ENCODE measurements around the gene MYBPC3.

The MYBPC3 gene

DNA sequence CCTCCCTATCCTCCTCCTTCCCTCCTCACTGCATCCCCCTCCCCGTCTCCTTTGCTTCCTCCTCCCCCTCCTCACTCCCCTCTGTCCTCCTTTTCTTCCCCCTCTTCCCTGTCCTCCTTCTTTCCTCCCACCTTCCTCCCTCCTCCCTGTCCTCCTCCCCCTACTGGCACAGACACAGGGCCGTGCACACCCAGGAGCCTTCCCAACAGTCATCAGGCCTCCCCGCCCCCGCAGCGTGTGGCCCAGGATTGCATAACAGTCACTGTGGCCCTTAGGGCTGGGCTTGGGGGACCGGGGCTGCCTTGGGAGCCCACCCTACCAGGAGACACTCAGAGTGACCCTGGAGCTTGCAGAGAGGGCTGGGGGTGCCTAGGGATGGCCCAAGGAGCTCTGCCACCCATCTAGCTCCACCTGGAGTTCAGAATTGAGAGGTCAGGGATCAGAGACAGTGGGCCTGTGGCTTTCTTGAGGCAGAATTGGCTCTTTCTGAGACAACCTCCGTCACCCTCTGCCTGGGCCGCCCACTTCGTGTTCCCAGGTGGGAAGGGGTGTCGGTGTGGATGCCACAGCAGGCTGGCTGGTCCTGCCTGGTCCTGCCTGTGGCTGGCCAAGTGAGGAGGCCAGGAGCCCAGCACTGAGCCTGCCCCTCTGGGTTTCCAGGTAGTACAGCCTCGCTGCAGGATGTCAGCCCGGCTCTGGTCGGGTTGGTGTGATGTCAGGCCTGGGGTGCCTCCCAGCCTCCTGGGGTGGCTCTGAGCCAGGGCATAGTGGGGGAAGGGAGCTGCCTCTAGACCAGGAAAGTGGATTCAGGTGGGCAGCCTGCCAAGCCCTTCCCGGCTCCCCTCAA lies 24.2 kb upstream of the MYBPC3 start:
- no peak for TF ChIP-seq GATA2 (IDR thresholded peaks at IDR 0.05; ENCODE audit: low read depth, low read length)
- TF ChIP-seq GATA3 (IDR thresholded peaks at IDR 0.05; ENCODE audit: low read depth, low read length), result no peak

DNA sequence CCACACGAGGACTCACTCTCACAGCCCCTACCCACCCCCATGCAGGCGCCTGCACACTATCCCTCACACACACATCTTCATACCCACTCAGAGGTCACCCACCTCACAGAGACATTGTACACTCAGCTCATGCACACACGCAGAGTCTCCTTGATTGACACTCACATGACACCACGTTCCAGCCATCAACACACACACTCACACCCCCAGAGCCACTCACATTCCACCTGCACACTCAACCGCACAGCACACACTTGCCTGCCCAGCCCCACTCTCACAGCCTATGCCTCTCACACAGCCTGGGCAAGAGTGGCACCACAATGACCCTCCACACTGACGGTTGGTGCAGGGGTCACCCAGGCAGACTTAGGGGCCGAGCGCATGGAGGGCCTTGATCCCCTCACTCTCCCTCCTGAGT lies 23.6 kb upstream of the MYBPC3 start:
- TF ChIP-seq GATA3 (IDR thresholded peaks at IDR 0.05; ENCODE audit: low read depth, low read length), result no peak
- TF ChIP-seq GATA2 (IDR thresholded peaks at IDR 0.05; ENCODE audit: low read depth, low read length), result no peak

DNA sequence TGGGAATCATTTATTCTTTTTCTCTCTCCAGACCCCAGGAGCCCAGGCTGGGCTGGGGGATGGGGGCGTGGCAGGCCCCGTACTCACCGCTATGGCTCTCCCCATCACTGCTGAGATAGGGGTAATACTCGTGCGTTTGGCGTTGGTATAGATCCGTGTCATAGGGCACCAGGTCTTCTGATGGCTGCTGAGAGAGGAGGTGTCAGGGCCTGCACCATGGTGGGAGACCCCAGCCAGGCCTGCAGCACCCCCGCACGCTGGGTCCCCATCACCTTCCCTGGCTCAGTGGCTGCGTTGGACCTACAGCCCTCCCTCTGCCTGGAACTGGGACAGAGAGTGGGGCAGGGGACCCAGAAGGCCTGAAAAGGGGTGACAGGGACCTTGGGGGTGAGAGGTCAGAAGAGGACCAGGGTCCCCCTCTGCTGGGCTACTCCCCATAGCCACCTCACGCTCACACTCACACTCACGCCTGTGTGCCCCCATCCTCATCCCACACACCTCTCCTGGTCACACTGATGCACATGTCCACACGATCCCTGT lies 23.1 kb upstream of the MYBPC3 start:
- no peak for TF ChIP-seq GATA3 (IDR thresholded peaks at IDR 0.05; ENCODE audit: low read depth, low read length)
- TF ChIP-seq GATA2 (IDR thresholded peaks at IDR 0.05; ENCODE audit: low read depth, low read length), result no peak

DNA sequence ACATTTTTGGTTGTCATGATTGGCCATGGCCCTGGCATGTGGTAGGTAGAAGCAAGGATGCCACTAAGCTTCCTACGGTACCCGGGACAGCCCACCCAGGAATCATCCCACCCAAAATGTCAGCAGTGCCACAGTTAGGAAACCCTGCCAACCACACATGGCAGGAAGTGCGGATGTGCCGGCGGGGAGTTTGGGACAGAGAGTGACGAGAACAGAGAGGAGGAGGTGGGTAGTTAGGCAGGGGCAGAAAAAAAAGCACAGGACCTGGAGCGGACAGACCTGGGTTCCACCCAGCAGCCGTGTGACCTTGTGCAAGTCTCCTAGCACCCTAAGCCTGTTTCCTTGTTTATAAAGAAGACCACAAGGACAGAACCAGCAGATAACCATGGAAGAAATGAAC lies 22.5 kb upstream of the MYBPC3 start:
- no peak for TF ChIP-seq GATA3 (IDR thresholded peaks at IDR 0.05; ENCODE audit: low read depth, low read length)
- TF ChIP-seq GATA2 (IDR thresholded peaks at IDR 0.05; ENCODE audit: low read depth, low read length), result no peak

DNA sequence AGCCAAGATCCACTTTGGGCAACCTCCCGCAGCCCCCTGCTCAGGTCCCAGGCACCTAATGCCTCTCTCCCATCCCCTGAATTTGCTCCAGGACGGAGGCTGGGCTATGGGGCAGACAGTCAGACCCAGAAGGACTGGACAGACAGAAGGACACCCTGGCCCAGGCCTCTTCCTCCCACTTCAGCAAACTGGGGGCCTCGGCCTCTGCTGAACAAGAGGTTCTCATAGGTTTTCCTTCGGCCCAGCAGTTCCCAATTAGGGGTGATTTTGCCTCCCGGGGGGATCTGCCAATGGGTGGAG lies 22.2 kb upstream of the MYBPC3 start:
- TF ChIP-seq GATA3 (IDR thresholded peaks at IDR 0.05; ENCODE audit: low read depth, low read length) (no peak), GATA2 (IDR thresholded peaks at IDR 0.05; ENCODE audit: low read depth, low read length) (no peak)

DNA sequence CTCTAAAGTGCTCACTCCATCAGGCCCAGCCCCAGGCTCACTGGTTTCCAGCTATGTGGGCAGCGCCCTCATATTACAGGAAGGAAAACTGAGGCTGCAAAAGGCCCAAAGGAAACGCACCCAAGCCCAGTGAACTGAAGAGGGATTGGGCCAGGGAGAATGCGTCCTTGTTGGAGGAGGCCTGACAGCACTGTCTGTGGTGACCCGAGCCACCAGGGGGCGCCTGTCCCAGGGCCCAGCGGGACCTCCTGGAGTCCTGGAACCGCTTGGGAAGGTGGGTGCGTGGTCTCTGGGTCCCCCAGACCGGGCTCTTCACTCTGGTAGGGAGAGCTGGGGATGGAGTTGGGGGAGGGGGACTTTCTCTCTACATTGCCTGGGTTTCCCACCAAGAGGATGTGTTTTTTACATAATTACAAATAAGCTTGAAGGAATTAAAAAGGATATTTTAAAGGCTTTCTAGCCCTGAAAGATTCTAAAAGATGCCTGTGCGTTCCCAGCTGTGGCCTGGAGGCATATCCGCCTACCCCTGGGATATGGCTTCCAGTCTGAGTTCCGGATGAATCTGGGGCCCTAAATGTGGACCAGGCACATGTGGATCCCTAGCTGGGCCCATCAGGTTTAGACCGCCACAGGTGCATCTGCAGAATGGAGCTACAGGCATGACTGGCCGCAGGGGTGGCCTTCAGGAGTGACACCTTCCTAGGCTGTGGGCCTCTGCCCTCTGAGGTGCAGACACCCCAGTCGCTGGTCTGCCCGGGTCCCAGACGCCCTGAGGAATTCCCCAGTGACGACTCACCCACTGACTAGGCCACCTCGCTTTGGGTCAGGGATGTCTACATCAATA lies 21.6 kb upstream of the MYBPC3 start:
- no peak for TF ChIP-seq GATA2 (IDR thresholded peaks at IDR 0.05; ENCODE audit: low read depth, low read length)
- TF ChIP-seq GATA3 (IDR thresholded peaks at IDR 0.05; ENCODE audit: low read depth, low read length), result no peak

DNA sequence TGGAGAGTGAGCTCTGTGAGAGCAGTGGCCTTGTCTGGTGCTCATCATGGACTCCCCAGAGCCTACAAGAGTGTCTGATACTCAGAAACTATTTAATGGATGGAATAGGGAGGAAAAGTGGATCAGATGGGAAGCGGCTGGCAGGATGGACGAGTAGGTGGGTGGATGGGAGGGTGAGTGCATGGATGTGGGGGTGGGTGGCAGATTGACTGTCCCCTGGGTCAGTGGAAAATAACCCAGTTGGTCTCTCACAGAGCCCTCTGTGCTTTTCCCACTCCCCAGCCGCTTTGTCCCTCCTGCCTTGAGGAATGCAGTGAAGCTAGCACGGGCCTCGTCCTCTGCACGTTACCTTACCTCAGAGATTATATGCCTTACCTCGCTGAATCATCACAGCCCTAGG lies 19.9 kb upstream of the MYBPC3 start:
- TF ChIP-seq GATA3 (IDR thresholded peaks at IDR 0.05; ENCODE audit: low read depth, low read length) (no peak), GATA2 (IDR thresholded peaks at IDR 0.05; ENCODE audit: low read depth, low read length) (no peak)

DNA sequence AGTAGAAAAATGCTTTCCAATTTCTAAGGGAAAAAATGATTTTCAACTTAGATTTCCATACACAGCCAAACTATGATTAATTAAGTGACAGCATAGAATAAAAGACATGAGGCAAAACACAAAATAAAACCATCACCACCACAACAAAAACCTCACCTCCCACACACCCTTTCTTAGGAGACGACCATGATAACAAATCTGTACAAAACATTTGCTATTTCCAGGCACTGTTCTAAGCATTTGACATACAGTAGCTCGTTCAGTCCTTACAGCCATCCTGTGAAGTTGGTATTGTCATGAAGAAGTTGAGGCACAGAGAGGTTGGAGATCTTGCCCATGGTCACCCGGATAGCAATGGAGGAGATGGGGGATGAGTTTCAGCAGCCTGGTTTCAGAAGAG lies 17.2 kb upstream of the MYBPC3 start:
- TF ChIP-seq GATA3 (IDR thresholded peaks at IDR 0.05; ENCODE audit: low read depth, low read length), result no peak
- TF ChIP-seq GATA2 (IDR thresholded peaks at IDR 0.05; ENCODE audit: low read depth, low read length), result no peak

DNA sequence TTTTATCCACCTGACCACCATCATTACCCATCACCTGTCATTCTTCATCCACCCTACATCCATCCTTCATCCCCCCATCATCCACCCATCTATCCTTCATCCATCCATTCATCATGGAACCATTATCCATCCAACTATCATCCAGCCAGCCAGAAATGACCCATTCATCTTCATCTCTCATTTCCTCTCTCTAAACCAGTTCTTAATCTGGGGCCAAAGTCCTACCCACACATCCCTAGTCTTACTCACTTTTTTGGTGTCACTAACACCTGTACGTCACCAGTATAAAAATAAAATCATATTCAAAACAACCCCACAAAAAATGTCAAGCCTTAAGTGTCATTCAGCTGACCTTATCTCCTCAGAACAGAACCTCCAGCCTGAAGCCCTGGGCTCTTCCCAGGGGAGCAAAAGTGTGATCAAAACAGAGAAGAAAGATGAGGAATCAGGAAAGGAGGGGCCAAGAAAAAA lies 13.6 kb upstream of the MYBPC3 start:
- TF ChIP-seq GATA2 (IDR thresholded peaks at IDR 0.05; ENCODE audit: low read depth, low read length) (no peak), GATA3 (IDR thresholded peaks at IDR 0.05; ENCODE audit: low read depth, low read length) (no peak)

DNA sequence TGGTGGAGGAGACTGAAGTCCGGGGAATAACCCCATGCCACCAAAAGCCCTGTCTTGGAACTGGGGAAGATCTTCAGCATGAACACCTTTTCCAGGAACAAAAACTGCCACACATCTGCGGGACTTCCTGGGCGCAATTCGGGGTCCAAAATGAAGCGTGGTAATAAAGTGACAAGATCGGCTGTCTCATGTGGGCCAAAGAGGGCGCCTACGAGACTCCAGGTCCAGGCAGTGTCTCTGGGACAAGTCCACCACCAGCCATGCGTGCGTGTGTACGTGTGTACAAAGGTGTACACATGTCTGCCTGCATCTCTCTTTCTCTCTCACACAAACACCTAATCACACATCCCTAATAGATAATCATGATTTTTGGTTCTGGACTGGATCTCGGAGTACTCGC lies 8.9 kb upstream of the MYBPC3 start:
- TF ChIP-seq GATA3 (IDR thresholded peaks at IDR 0.05; ENCODE audit: low read depth, low read length), result no peak
- no peak for TF ChIP-seq GATA2 (IDR thresholded peaks at IDR 0.05; ENCODE audit: low read depth, low read length)

DNA sequence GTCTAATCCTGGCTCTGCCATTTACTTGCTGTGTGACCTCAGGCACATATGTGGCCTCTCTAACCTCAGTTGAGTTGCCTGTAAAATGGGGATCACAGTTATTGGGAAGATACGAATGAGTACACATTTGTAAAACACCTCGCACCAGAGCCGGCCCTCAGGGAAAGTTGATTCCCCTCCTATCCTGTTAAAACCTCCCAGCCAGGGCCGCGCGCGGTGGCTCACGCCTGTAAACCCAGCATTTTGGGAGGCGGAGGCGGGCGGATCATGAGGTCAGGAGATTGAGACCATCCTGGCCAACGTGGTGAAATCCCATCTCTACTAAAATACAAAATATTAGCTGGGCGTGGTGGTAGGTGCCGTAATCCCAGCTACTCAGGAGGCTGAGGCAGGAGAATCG lies 7.8 kb upstream of the MYBPC3 start:
- TF ChIP-seq GATA2 (IDR thresholded peaks at IDR 0.05; ENCODE audit: low read depth, low read length), result no peak
- no peak for TF ChIP-seq GATA3 (IDR thresholded peaks at IDR 0.05; ENCODE audit: low read depth, low read length)

DNA sequence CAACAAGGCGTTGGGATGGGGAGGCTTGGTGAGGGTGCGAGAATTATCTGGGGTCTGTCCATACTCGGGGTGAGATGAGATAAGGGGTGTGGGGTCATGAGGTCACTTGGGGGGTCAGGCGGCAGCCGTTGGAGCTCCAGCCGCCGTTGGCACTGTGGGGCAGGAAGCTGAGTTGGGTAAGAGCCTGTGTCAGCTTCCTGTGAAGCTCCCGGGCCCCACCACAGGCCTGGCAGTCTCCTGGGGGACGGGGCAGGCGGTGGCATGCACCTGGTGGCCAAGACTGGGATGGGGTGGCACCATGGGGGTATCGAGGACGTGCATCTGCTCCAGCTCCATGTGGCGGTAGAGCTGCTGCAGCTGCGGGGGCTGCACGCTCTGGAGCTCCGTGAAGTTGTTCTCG lies 7.1 kb upstream of the MYBPC3 start:
- TF ChIP-seq GATA3 (IDR thresholded peaks at IDR 0.05; ENCODE audit: low read depth, low read length) (no peak), GATA2 (IDR thresholded peaks at IDR 0.05; ENCODE audit: low read depth, low read length) (no peak)

DNA sequence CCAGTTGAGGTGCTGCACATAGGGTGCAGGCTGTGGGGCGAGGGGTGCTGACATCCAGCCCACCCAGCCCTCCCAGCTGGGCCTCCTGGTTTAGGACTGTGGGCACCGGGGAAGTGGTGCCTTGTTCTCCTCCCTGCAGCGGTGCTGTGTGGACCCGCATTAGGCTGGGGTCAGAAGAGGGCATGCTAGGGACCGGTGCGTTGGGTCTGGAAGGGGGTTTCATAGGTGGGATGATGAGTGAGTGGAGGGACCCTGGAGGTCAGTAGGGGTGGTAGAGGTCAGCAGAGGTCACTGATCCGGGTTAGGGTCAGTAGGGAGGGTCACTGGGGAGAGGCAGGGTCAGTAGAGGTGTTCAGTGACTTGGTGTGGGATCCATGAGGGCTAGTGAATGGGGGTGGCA lies 6.7 kb upstream of the MYBPC3 start:
- TF ChIP-seq GATA3 (IDR thresholded peaks at IDR 0.05; ENCODE audit: low read depth, low read length) (no peak), GATA2 (IDR thresholded peaks at IDR 0.05; ENCODE audit: low read depth, low read length) (no peak)

DNA sequence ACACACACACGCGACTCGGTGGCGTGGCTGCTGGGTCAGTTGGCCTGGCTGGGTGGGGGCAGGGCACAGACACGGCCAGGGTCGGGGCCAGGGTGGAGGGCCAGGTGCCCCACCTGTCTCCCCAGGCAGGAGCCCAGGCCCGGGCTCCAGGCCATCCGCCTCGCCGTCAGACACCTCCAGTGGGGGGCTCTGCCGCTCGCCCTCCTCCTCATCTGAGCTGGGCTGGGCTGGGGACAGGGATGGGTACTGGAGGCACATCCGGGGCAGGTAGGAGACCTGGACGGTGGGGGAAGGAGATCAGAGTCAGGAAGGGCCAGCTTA lies 6.2 kb upstream of the MYBPC3 start:
- no peak for TF ChIP-seq GATA3 (IDR thresholded peaks at IDR 0.05; ENCODE audit: low read depth, low read length)
- no peak for TF ChIP-seq GATA2 (IDR thresholded peaks at IDR 0.05; ENCODE audit: low read depth, low read length)

Measured in SH-SY5Y (cell line).